ENCODE results near the gene PRKAR1A.
A peak's percentile ranks its signal among the peaks of the same experiment; 100 is the strongest.
"Not testable (repeated sequence)": the region's sequence is repeated elsewhere in the genome, so short reads cannot be mapped to it uniquely, and the experiment has no call there.

The PRKAR1A gene

DNA sequence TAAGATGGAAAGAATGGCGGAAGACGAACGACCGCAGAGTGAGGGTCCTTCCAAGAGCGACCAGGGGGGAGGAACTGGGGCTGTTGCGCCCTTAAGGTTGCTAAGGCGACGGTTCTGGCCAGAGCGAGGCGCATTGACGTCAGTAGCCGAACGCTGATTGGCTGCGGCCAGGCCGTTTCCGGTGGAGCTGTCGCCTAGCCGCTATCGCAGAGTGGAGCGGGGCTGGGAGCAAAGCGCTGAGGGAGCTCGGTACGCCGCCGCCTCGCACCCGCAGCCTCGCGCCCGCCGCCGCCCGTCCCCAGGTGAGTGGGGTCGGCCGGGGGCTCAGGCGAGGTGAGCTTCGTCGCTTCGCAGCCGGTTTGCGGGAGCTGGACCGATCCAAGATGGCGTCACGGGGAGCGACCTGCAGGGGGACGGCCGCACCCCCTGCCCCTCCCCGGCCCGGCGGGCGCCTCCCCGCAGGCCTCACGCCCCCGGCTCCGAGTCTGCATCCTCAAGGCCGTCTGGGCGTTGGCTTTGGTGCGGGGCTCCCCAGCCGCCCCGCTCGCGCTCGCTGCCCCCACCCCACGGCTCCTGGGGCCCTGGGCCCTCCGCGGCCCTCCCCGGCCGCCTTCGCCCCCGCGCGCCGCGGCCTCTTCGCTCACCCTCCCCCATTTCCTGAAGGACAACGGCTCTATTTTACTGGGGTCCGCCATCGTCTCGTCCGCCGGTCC lies at the start of gene PRKAR1A:
TSS of gene PRKAR1A (plus strand) at position 184 of the 713 bp plus-strand sequence. CDS start 2,970 bp downstream, outside the sequence.
- DNase-seq, result peak; percentile 95

DNA sequence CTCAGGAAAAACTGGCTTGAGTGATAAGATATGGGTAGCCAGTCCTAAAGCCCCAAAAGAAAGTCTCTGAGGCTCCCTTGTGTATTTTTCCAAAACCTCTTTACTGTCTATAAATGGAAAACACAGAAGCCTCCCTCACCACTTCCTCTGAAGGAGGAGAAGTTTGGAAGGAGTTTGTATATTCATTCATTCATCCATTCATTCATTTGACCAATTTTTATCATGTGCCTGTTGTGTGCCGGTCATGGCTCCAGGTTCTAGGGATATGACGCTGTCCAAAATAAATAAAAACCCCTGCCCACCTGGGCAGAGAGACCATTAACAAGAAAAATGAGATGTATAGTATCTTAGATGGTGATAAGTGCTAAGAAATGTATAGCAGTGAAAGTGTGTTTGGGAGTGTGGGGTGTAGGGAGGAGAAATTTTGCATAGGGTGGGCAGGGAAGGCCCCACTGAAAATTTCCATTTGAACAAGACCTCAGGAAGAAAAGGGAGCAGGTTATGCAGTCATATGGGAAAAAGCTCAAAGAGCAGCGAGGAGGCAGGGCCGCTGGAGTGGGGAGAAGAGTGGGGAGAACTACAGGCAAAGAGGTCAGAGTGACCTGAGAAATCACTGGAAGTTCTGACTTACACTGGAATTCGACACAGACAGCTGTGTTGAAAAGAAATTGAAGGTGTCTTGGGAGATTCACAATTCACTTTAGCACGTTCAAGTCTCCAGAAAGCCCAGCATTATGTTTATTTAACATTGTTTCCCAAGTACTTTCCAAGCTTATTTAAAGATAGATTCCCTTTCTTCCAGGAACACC lies 48.8 kb upstream of the PRKAR1A start:
- no peak for DNase-seq

DNA sequence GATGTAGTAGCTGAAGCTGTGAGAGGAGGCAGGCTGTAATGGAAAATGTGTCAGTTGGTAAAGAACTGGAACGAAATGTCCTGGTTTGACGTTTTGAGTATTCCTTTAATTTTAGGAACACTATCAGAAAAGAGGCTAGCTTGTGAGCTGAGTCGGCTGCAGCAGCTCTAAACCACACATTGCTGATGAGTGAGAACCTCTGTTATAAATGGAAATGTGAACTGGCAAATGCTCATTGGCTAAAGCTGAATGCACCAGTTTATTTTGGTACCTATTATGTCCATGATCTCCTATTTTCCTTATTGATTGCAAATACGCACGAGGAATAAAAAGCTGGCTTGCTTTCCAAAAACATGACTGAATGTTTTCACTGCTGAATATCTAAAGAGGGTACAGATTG lies 43.9 kb upstream of the PRKAR1A start:
- DNase-seq, result no peak

DNA sequence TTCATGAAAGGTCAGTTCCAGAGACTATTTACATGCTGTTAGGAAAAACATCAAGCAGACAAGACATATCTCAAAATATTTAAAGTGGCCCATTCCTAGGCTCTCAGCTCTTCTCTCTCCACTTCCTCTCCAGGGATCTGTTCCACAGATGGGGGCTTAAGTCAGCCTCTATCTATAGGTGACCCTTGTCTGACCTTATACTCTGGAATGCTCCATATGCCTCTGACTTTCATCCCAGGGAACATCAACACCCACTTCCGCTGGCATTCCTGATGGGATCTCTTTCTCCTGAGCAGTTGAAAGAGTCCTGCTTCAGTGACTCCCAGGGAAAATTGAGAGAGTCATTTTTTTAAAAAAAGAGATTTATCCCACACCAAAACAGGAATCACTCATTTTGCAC lies 43.4 kb upstream of the PRKAR1A start:
- no peak for DNase-seq

DNA sequence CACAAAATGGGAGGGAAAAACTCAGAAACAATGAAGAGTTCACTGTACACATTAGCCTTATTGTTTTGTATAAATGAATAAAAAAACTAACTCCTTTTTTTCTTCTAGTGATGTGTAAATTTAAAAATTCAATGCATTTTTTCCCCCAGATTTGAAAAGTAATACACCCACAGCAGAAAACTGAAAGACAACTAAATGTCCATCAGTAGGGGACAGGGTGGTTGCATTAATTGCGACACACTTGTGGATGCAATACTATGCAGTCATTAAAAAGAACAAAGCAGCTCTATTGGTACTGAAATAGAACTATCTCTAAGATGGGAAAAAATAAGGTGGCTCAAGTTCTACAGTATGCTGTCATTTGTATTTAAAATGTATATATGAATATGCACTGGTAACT lies 41.3 kb upstream of the PRKAR1A start:
- no peak for DNase-seq

DNA sequence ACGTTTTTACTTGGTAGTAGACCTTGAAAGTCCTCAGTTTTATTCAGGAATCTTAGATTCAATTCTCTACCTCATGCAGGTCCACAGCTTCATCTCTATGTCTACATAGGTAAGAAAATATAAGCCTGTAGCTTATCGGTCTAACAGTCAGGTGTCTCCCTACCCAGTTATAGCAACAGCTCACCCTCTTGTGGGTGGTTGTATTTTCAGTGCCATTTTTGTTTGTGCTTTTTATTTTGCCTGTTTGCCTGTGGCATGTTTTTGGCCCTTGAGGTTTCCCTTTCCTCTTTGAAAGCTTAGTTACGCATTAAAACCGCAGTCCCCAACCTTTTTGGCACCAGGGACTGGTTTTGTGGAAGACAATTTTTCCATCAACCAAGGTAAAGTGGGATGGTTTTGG lies 31.3 kb upstream of the PRKAR1A start:
- no peak for DNase-seq

DNA sequence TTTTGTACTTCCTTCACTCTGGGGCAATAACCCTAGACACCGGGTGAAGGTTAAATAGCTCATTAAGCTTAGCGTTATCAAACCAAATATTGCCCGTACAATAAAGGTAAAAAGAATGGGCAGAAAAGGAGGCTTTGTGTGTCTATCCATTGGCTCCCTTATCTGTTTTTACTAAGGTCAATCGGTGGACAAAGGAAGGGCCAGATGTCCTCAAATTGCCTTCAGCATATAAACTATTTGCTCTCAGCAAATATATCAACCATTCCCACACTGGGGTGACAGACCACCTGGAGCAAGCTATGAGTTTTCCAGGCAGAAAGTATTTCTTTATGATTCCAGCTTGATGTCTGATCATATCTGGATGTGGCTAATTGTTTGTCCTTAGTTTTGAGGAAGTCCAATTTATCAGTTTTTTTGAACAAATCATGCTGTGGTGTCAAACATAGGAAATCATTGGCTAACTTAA lies 29.6 kb upstream of the PRKAR1A start:
- peak; percentile 7 for DNase-seq

DNA sequence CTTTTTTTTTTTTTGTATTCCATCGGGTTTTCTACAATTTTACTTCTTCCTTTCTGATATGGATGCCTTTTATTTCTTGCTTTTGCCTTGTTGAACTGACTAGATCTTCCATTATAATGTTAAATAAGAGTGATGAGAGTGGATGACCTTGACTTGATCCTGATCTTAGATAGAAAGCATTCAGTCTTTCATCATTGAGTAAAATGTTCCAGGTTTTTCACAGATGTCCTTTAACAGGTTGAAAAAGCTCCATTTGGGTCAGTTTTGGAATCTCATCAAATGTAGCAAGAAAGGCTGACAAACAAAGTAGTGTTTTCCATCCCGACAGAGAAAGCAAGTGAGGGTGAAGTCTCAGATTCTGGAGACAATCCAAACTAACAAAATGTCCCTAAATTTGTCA lies 27.8 kb upstream of the PRKAR1A start:
- DNase-seq, result no peak

DNA sequence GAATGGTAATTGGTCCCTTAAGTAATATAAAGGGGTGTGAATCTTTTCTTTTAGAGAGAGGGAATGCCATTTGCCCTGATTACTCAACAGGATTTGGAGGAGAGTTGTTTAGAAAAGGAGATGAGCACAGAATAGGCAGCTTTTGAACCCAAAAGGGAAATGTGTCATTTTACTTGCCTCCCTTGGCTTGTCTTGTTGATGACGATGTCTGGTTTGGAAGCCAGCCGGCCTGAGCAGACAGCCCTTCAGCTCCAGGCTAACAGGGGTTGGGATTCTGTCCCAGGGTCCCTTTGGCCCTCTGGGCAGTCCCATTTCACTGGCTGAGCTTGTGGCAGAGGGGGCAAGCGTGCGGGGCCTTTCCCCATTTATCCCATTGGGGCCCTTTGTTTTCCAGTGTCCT lies 22.3 kb upstream of the PRKAR1A start:
- DNase-seq, result no peak

DNA sequence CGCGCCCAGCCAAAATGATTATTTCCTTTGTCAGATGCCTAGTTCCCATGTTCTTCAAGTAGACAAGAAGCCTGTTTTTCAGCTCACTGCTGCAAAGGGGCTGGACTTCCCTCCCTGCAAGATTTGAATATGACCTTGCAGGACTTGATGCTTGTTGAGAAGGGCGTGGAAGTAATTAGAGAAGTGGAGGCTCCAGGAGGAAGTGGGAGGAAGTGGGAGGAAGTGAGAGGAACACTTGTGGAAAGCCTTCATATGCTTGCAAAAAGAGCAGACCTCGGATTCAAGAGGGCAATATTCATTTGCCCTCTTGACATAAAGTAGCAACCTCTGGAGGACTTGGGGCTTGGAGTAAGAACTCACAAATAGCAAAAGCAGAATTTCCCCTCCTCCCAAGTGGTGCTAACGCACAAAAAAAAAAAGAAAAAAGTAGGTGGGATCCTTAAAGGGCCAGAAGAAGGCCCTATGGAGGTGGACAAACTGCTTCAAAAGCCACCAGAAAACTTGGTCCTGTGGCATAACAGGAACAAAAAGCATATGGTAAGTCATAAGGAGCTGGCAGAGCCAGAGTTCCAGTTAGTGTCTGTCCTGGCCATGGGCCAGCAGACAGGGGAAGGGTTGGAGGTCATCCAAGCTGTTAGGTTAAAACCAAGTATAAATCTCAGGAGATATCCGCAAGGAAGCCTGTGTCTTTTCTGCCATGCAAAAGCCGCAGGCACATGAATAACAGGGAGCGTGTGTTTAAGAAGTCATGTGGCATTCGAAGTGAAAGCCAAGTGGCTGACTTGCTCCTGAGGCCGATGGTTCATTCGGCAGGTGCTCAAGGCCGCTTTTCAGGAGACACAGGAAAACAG lies 20.6 kb upstream of the PRKAR1A start:
- DNase-seq, result peak; percentile 4

DNA sequence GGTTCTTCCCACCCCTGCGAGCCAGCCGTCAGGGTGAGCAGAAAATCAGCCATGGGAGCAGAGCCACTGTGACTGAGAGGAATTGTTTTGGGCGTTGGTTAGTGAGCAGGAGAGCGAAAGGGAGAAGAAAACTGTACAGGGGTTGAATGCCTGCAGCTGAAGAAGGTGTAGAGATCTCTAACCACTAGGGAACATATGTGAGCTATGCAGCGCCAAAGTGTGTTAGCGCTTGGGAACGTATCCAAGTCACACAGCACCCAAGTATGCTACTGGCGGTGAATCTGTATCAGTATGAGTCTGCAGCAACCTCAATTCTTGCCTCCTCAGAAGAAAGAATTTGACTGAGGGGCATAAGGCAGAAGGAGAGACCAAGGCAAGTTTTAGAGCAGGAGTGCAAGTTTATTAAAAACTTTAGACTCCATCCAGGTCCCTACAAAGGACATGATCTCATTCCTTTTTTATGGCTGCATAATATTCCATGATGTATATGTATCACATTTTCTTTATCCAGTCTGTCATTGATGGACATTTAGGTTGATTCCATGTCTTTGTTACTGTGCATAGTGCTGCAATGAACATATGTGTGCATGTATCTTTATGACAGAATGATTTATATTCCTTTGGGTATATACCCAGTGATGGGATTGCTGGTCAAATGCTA lies 19.7 kb upstream of the PRKAR1A start:
- not testable (repeated sequence) for DNase-seq

DNA sequence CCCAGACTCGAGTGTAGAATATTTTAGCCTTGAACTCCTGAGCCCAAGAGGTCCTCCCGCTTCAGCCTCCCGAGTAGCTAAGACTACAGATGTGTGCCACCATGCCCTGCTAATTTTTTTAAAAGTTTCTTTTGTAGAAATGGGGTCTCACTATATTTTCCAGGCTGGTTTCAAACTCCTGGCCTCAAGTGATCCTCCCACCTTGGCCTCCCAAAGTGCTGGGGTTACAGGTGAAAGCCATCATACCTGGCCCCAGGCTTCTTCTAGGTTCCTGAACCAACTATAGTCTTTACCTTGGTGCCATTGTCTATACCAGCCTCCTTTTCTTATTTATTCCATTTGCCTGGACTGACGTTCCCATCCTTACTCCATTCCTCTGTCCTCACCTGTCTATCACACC lies 17.1 kb upstream of the PRKAR1A start:
- no peak for DNase-seq

DNA sequence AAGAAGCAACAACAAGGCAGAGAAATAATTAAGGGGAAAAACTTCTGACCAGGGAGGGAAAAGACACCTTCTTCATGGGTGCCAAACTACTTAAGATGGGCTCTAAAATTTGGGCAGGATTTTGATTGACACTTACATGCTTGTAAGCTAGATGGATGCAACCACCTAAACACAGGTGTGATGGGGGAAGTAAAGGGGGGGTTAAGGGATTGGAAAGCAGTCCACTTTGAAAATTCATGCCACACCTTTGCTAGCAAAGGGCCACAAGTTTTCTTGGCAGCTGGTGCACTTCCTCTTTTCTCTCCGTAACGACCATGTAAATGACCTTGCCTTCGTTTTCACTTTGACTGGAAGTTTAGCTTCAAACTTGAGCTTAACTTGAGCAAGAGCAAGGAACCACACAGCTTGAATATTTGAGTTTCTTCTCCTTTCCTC lies 14.3 kb upstream of the PRKAR1A start:
- DNase-seq, result peak; percentile 88

DNA sequence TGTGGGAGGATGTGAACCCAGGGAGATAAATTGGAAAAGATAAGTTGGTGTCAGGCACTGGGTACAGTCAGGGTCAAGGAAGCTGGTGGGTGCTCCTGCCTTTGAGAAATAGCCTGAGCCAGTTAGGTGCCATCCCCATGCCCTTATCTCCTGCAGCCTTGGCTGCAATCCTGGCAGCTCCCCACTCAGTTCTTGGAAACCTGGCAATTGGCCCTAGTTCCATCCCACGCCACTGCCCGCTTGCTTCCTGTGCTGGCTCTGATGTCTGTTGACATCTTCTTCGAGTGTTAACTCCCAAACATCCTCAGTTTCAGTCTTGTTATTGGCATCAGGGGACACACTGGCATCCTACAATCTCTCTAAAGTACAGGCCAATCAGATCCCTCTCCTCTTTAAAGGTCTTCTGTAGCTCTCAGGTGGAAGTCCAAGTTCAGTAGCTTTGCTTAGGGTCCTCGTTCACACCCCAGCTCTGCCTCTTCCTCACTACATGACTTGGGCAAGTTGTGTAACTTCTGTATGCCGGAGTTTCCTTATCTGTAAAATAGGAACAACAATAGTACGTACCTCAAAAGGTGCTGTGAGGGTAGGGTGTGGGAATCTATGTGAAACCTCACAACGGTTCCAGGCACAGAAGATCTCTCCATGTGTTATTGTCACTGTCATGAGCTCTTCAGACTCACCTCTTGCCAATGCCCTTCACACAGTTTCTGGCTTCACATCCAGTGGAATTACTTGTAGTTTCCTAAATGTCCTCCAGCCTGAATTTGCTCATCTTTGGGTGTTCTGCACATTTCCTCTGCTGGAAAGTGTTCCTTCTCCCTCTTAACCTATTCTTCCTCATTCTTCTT lies 13.5 kb upstream of the PRKAR1A start:
- peak; percentile 65 for DNase-seq

DNA sequence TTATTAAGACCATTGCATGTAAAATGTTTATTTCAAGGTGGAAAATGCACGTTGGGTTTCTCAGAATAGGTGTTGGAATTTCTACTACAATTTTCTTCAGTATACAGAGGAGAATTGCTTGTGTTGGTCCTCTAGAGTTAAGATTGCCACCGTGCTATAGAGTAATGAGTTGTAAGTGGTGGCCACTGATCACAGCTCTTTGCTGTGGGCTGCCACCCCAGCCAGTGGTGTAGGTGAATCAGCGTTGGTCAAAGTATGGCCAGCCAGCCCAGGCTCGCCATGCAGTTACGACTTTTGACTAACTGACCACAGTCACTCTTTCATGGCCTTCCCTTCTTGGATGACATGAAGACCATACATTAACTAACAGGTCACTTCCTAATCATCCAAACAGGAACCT lies 12.6 kb upstream of the PRKAR1A start:
- DNase-seq, result no peak

DNA sequence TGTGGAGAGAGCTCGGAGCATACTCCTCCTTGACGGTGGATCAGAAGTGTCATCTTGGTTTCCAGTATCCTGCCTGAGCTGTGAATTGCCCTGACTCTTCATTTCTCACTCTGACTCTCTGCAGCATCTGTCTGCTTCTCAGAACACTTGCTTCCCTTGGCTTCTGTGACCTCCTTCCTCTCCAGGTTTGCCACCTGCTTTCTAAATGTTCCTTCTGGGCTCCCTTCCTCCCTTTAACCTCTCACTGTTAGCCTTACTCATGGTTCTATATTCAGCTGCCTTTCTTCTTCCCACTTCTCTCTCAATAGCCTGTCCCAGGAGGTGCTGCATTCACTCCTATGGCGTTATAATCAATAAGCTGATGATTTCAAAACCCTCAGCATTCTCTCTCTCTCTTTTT lies 11.2 kb upstream of the PRKAR1A start:
- DNase-seq, result no peak

DNA sequence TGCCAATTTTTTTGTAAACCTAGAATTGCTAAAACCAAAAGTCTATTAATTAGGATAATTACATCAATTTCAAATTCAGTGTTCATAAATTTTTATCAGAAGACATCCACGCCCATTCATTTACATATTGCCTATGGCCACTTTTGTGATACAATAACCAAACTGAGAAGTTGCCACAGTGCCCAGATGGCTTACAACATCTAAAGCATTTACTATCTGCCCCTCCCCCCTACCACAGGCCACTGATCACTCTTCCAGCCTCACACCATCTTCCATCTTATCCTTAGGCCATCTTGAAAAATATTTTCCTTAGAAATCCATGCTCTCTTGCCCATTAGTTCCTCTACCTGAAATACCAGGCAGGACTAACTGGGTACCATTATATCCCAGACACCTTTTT lies 6.3 kb upstream of the PRKAR1A start:
- DNase-seq, result no peak

DNA sequence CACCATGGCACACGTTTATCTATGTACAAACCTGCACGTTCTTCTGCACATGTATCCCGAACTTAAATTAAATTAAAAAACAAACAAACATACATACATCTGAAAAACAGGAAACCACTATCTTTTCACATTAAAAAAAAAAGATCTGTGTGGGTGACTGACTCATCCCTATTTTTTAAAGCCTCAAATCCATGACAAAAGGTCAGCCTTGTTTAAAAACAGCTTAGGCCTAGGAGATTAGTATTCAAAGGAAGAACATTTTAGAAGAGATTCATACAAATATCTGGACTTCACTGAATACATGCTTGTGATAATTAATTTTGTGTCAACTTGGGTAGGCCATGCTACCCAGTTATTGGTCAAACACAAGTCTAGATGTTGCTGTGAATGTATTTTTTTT lies 4.7 kb upstream of the PRKAR1A start:
- no peak for DNase-seq

DNA sequence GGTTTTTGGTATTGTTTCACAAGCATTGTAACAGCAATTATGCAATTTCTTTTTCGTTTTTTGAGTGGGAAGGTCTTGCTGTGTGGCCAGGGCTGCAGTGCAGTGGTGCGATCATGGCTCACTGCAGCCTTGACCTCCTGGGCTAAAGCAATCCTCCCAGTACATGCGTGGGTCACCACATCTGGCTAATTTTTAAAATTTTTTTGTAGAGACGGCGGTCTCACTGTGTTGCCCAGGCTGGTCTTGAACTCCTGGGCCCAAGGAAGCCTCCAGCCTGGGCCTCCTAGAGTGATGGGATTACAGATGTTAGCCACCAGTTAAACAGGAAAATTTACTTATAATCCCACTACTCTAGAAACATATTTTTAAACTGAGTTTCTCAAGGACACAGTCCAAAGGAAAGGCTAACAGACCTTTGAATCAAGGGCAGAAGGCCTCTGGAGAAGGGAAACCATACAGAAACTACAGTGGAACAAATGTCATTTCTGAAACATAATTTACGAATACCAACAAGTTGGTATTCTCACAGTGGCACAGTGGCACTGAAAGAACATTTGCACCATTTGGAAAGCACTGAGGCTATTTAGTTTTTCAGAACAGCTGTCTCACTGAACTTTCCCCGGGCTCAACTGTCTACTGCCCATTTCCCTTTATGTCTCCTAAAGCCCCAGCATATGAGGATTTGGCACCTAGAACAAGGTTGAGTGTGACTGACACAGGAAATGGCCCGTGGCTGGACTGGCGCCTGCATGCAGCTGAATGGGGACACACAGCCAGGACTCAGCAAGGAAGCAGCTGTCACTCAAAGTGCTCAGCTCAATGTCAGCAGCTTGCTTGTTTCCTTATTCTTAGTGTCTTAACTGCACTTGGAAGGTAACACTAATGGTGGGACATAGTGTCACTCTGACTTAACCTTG lies 2.8 kb upstream of the PRKAR1A start:
- peak; percentile 3 for DNase-seq

DNA sequence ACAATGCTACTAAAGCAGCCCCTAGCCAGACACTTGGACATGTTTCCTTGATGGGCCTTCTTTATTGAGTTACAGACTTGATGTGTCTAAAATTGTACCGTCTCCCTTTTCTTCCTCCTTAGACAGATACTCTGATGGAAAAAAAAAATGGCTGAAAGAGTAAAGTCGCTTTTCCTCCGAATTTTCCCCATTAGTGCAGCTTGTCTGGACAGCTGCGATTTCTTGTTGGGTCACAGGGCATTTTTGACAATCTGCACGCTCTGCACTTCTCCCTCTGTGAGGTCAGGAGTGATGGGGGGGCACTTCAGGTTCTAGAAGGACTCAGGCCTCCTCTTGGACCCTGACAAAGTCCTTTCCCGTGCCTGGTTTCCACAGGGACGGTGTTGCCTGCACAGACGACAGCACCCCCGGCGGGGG lies 968 bp upstream of the PRKAR1A start:
- peak; percentile 46 for DNase-seq

Data from OCI-M1 (cell line).